H9 (cell line): Measurements from ENCODE around the gene TUBB4B. TPM values are rescaled to one million over a fixed set of nuclear protein-coding genes. Genes with fewer than 3 reads are reported as not detected.

Experiments used
- DNase-seq: peaks from one replicate; pipeline ENCODE4 v3.0.0-alpha.2; 2017
- H2AFZ ChIP-seq: one replicate; pipeline ENCODE4 v1.6.1; 2013; ENCODE audit warnings: mild to moderate bottlenecking, low read length, control low read depth, moderate library complexity
- H2AK5ac ChIP-seq: 2 replicates; pipeline ENCODE4 v1.6.1; 2013; ENCODE audit warnings: low read length, control low read depth, mixed read lengths; ENCODE audit not compliant: insufficient read length
- H2BK120ac ChIP-seq: one replicate; pipeline ENCODE4 v1.6.1; 2013; ENCODE audit warnings: low read depth, mild to moderate bottlenecking, low read length, control low read depth, inconsistent platforms; ENCODE audit not compliant: poor library complexity, severe bottlenecking
- H2BK12ac ChIP-seq: 2 replicates; pipeline ENCODE4 v1.6.1; 2013; ENCODE audit warnings: low read length, control low read depth, mixed read lengths, low read depth; ENCODE audit not compliant: insufficient read length
- H2BK15ac ChIP-seq: 2 replicates; pipeline ENCODE4 v1.6.1; 2013; ENCODE audit warnings: low read depth, low read length, control low read depth
- H2BK20ac ChIP-seq: one replicate; pipeline ENCODE4 v1.6.1; 2013; ENCODE audit warnings: low read depth, mild to moderate bottlenecking, low read length, control low read depth, inconsistent platforms; ENCODE audit not compliant: poor library complexity, severe bottlenecking
- H2BK5ac ChIP-seq: 2 replicates; pipeline ENCODE4 v1.6.1; 2013; ENCODE audit warnings: low read length, control low read depth, mixed read lengths; ENCODE audit not compliant: insufficient read length
- H3K14ac ChIP-seq: 2 replicates; pipeline ENCODE4 v1.6.1; 2013; ENCODE audit warnings: low read length, control low read depth; ENCODE audit not compliant: insufficient read depth
- H3K18ac ChIP-seq: 2 replicates; pipeline ENCODE4 v1.6.1; 2013; ENCODE audit warnings: low read depth, mild to moderate bottlenecking, mixed read lengths, low read length, control low read depth; ENCODE audit not compliant: insufficient read length
- H3K23ac ChIP-seq: 2 replicates; pipeline ENCODE4 v1.6.1; 2013; ENCODE audit warnings: low read length, control low read depth, mixed read lengths, low read depth; ENCODE audit not compliant: insufficient read length
- H3K23me2 ChIP-seq: 2 replicates; pipeline ENCODE4 v1.6.1; 2013; ENCODE audit warnings: low read depth, mild to moderate bottlenecking, mixed read lengths, low read length, control low read depth; ENCODE audit not compliant: insufficient read length, poor library complexity, severe bottlenecking
- H3K27ac ChIP-seq: 2 replicates; pipeline ENCODE4 v1.5.1; 2013; ENCODE audit warnings: low read length, control low read depth, mixed read lengths, low read depth; ENCODE audit not compliant: insufficient read length
- H3K27me3 ChIP-seq: 2 replicates; pipeline ENCODE4 v1.6.1; 2013; ENCODE audit warnings: low read length, control low read depth, inconsistent platforms; ENCODE audit not compliant: insufficient read depth
- H3K4ac ChIP-seq: 2 replicates; pipeline ENCODE4 v1.6.1; 2013; ENCODE audit warnings: low read depth, mild to moderate bottlenecking, control low read depth, inconsistent platforms, low read length, moderate library complexity
- H3K4me1 ChIP-seq: 2 replicates; pipeline ENCODE4 v1.6.1; 2013; ENCODE audit warnings: low read length, control low read depth, inconsistent platforms; ENCODE audit not compliant: insufficient read depth
- H3K4me2 ChIP-seq: 2 replicates; pipeline ENCODE4 v1.6.1; 2013; ENCODE audit warnings: low read length, control low read depth, mixed read lengths; ENCODE audit not compliant: insufficient read length, insufficient read depth
- H3K56ac ChIP-seq: 2 replicates; pipeline ENCODE4 v1.6.1; 2013; ENCODE audit warnings: low read depth, mild to moderate bottlenecking, mixed read lengths, low read length, control low read depth; ENCODE audit not compliant: insufficient read length
- H3K79me1 ChIP-seq: 2 replicates; pipeline ENCODE4 v1.6.1; 2013; ENCODE audit warnings: low read depth, mild to moderate bottlenecking, moderate library complexity, low read length, control low read depth, inconsistent platforms; ENCODE audit not compliant: insufficient read depth, poor library complexity, severe bottlenecking
- H3K79me2 ChIP-seq: 2 replicates; pipeline ENCODE4 v1.6.1; 2013; ENCODE audit warnings: low read length, control low read depth, inconsistent platforms; ENCODE audit not compliant: insufficient read depth
- H3K9ac ChIP-seq: 2 replicates; pipeline ENCODE4 v1.6.1; 2013; ENCODE audit warnings: low read length, control low read depth, mixed read lengths; ENCODE audit not compliant: insufficient read length; ENCODE audit errors: extremely low read depth
- H3K9me3 ChIP-seq: one replicate; pipeline ENCODE4 v1.6.1; 2013; ENCODE audit warnings: low read depth, low read length, inconsistent platforms; ENCODE audit not compliant: control insufficient read depth
- H3T11ph ChIP-seq: one replicate; pipeline ENCODE4 v1.6.1; 2013; ENCODE audit warnings: mild to moderate bottlenecking, low read length, control low read depth, inconsistent platforms
- H4K20me1 ChIP-seq: one replicate; pipeline ENCODE4 v1.6.1; 2013; ENCODE audit not compliant: control insufficient read depth, insufficient read length, insufficient read depth
- H4K5ac ChIP-seq: 2 replicates; pipeline ENCODE4 v1.6.1; 2013; ENCODE audit warnings: low read depth, mild to moderate bottlenecking, mixed read lengths, low read length, control low read depth; ENCODE audit not compliant: insufficient read length
- H4K8ac ChIP-seq: replicated peaks from 2 replicates; pipeline ENCODE4 v1.6.1; 2013; ENCODE audit warnings: low read length, control low read depth, mixed read lengths, low read depth; ENCODE audit not compliant: insufficient read length
- H4K91ac ChIP-seq: 2 replicates; pipeline ENCODE4 v1.6.1; 2013; ENCODE audit warnings: low read depth, mild to moderate bottlenecking, moderate library complexity, mixed read lengths, low read length, control low read depth; ENCODE audit not compliant: insufficient read length
- H3K27ac Mint-ChIP-seq, 3 experiments: 2 replicates in 2 of 3; 3 replicates in 1 of 3; pipeline ENCODE4 v1.8.0; 2020 to 2021; ENCODE audit warnings: mixed read lengths in 3 of 3, mild to moderate bottlenecking in 1 of 3, moderate library complexity in 1 of 3
- H3K27me3 Mint-ChIP-seq: 2 replicates; pipeline ENCODE4 v1.8.0; 2021; ENCODE audit warnings: low read depth, mild to moderate bottlenecking, moderate library complexity, mixed read lengths
- H3K36me3 Mint-ChIP-seq, 3 experiments: 2 replicates in 2 of 3; 3 replicates in 1 of 3; pipeline ENCODE4 v1.8.0; 2020 to 2021; ENCODE audit warnings: low read depth in 3 of 3, mixed read lengths in 3 of 3; ENCODE audit not compliant: insufficient read depth in 1 of 3
- H3K4me1 Mint-ChIP-seq, 2 experiments: 2 replicates each; pipeline ENCODE4 v1.8.0; 2020; ENCODE audit warnings: mixed read lengths in 2 of 2
- H3K4me3 Mint-ChIP-seq, 2 experiments: 2 replicates in 1 of 2; 3 replicates in 1 of 2; pipeline ENCODE4 v1.8.0; 2020 to 2021; ENCODE audit warnings: mild to moderate bottlenecking in 2 of 2, mixed read lengths in 2 of 2, moderate library complexity in 1 of 2
- H3K9me3 Mint-ChIP-seq, 2 experiments: 2 replicates in 1 of 2; 3 replicates in 1 of 2; pipeline ENCODE4 v1.8.0; 2020; ENCODE audit warnings: mild to moderate bottlenecking in 2 of 2, mixed read lengths in 2 of 2, moderate library complexity in 1 of 2
- CTCF ChIP-seq: fragments of 200-600 bp; sonication (generic); conservative IDR thresholded peaks from 3 replicates; pipeline ENCODE4 v1.8.0; 2021; ENCODE audit warnings: antibody characterized with exemption, mild to moderate bottlenecking
- WGBS: extraction: QIAGEN DNeasy Blood & Tissue Kit; methylation state at CpG from one replicate; pipeline ENCODE4 v1.1.7; 2013; ENCODE audit warnings: missing lambda C conversion rate, low lambda C conversion rate, mixed read lengths; ENCODE audit not compliant: insufficient read length; ENCODE audit errors: extremely low coverage; 5-methylcytosine and 5-hydroxymethylcytosine counted together
- total RNA-seq: library from RNA; stranded (reverse); gene quantifications from 2 replicates; pipeline ENCODE4 v1.2.1, GENCODE V29; 2021

Gene TUBB4B
- total RNA-seq, 1 experiment from 2014 or later, result 378 TPM

GRCh38 chr9:137200311-137201204 lies 40.5 kb upstream of the TUBB4B start, which contains the start of gene TPRN:
Gene TPRN (minus strand): TSS chr9:137200741. CDS start chr9:137200711, 30 bp downstream.
- Mint-ChIP-seq H3K9me3 (no peaks in the 10 kb centered on the region), H3K27me3 (peaks cover 2% of the 10 kb centered on the region; the same call in 1 of the 2 replicates), H3K36me3 (peaks cover 0 to 6% (median 0%) of the 10 kb centered on the region in 3 experiments; a peak in 4 of 7 replicates), H3K27ac (peak within 1 kb of the TSS; percentile 18 to 82 (median 66); a peak in 1 of 7 replicates), H3K4me1 (peaks cover 14 to 31% of the 10 kb centered on the region in 2 experiments), H3K4me3 (peak within 1 kb of the TSS; percentile 78 to 88)
- H3K27me3 ChIP-seq, result no peaks in the 10 kb centered on the region
- H4K20me1 ChIP-seq, result no peaks in the 10 kb centered on the region
- H3K14ac ChIP-seq, result peak within 1 kb of the TSS; percentile 86; the same call in 1 of the 2 replicates
- TF ChIP-seq CTCF, result no peak
- H4K5ac ChIP-seq, result no peak within 1 kb of the TSS
- no peak within 1 kb of the TSS for H2AK5ac ChIP-seq
- no peak within 1 kb of the TSS for H2BK20ac ChIP-seq
- H3K56ac ChIP-seq, result no peak within 1 kb of the TSS
- no peak within 1 kb of the TSS for H2BK5ac ChIP-seq
- no peaks in the 10 kb centered on the region; the same call in 1 of the 2 replicates for H3K4me1 ChIP-seq
- peaks cover 6% of the 10 kb centered on the region; the same call in 1 of the 2 replicates for H3K79me2 ChIP-seq
- DNase-seq, result peak; percentile 99
- H2BK120ac ChIP-seq, result no peak within 1 kb of the TSS
- WGBS, result no CpG with 5 or more reads among the region's 118 CpGs
- no peaks in the 10 kb centered on the region for H3K9me3 ChIP-seq
- no peak within 1 kb of the TSS for H3K27ac ChIP-seq
- H3K23me2 ChIP-seq, result peaks cover 8% of the 10 kb centered on the region
- H3K4me2 ChIP-seq, result peak within 1 kb of the TSS; percentile 65
- H3K4ac ChIP-seq, result no peak within 1 kb of the TSS
- H2BK12ac ChIP-seq, result no peak within 1 kb of the TSS
- H2BK15ac ChIP-seq, result no peak within 1 kb of the TSS
- H4K8ac ChIP-seq, result no peak within 1 kb of the TSS
- peak within 1 kb of the TSS; percentile 67 for H3K9ac ChIP-seq
- H2AFZ ChIP-seq, result no peak within 1 kb of the TSS
- H3T11ph ChIP-seq, result no peak within 1 kb of the TSS
- peak within 1 kb of the TSS; percentile 52 for H3K18ac ChIP-seq
- H4K91ac ChIP-seq, result no peak within 1 kb of the TSS
- H3K79me1 ChIP-seq, result peaks cover 13% of the 10 kb centered on the region
- no peak within 1 kb of the TSS for H3K23ac ChIP-seq
